WTC11 (cell line): ENCODE measurements around the gene SLC38A6. TPM values are rescaled to one million over a fixed set of nuclear protein-coding genes. Genes with fewer than 3 reads are reported as not detected.

ENCODE experiments used
- ATAC-seq: fragments of 200-7000 bp; cut with Tn5 transposase; 2 replicates; pipeline ENCODE4 v1.10.0; 2021; ENCODE audit warnings: mild to moderate bottlenecking, moderate library complexity
- CTCF ChIA-PET: fragments of 300-600 bp; sonication (Branson Sonifier 250); formaldehyde crosslinking; loops from one replicate; lab custom pipeline; 2021; ENCODE audit warnings: antibody characterized with exemption; lab: Charles Lee
- POLR2A ChIA-PET: fragments of 350-600 bp; sonication (Branson Sonifier 250); formaldehyde crosslinking; loops from one replicate; lab custom pipeline; 2021; ENCODE audit warnings: antibody characterized with exemption; lab: Charles Lee
- DNase-seq: peaks from one replicate; pipeline ENCODE4 v3.0.0; 2021; ENCODE audit warnings: low spot score
- H3K27ac Mint-ChIP-seq: 2 replicates; pipeline ENCODE4 v1.8.0; 2021; ENCODE audit warnings: mixed read lengths
- H3K27me3 Mint-ChIP-seq: 2 replicates; pipeline ENCODE4 v1.8.0; 2021; ENCODE audit warnings: low read depth, mild to moderate bottlenecking, moderate library complexity, mixed read lengths
- H3K36me3 Mint-ChIP-seq: 2 replicates; pipeline ENCODE4 v1.8.0; 2021; ENCODE audit warnings: mixed read lengths
- H3K4me1 Mint-ChIP-seq: 2 replicates; pipeline ENCODE4 v1.8.0; 2022; ENCODE audit warnings: mixed read lengths
- H3K4me3 Mint-ChIP-seq: 2 replicates; pipeline ENCODE4 v1.8.0; 2021; ENCODE audit warnings: mild to moderate bottlenecking, moderate library complexity, mixed read lengths
- H3K9me3 Mint-ChIP-seq: 2 replicates; pipeline ENCODE4 v1.8.0; 2021; ENCODE audit warnings: mixed read lengths
- CDX4 ChIP-seq: fragments of 250-450 bp; sonication (Bioruptor Pico); IDR thresholded peaks from 2 replicates; pipeline ENCODE4 v1.9.0; 2021; ENCODE audit warnings: moderate library complexity, mild to moderate bottlenecking, inconsistent platforms, borderline replicate concordance
- CREB1 ChIP-seq: sonication (generic); formaldehyde crosslinking; IDR thresholded peaks from 2 replicates; pipeline ENCODE4 v1.8.0; 2023; ENCODE audit warnings: mild to moderate bottlenecking, missing genetic modification reagents
- CREM ChIP-seq: sonication (generic); formaldehyde crosslinking; IDR thresholded peaks from 2 replicates; pipeline ENCODE4 v1.8.1; 2022; ENCODE audit warnings: mild to moderate bottlenecking, missing genetic modification reagents, moderate library complexity
- E2F5 ChIP-seq: sonication (generic); formaldehyde crosslinking; IDR thresholded peaks from 2 replicates; pipeline ENCODE4 v1.8.1; 2022; ENCODE audit warnings: mild to moderate bottlenecking, moderate library complexity, missing genetic modification reagents
- EMX1 ChIP-seq: fragments of 250-450 bp; sonication (Bioruptor Pico); IDR thresholded peaks from 2 replicates; pipeline ENCODE4 v1.8.0; 2021; ENCODE audit warnings: mild to moderate bottlenecking
- ERG ChIP-seq: fragments of 250-450 bp; sonication (Bioruptor Pico); IDR thresholded peaks from 2 replicates; pipeline ENCODE4 v1.8.0; 2021; ENCODE audit warnings: mild to moderate bottlenecking
- FOXK1 ChIP-seq: sonication (generic); formaldehyde crosslinking; IDR thresholded peaks from 2 replicates; pipeline ENCODE4 v1.8.0; 2022; ENCODE audit warnings: mild to moderate bottlenecking, moderate library complexity, missing genetic modification reagents
- FOXP1 ChIP-seq: sonication (generic); formaldehyde crosslinking; IDR thresholded peaks from 2 replicates; pipeline ENCODE4 v1.8.0; 2022; ENCODE audit warnings: missing genetic modification reagents, mild to moderate bottlenecking, moderate library complexity, borderline replicate concordance
- GRHL2 ChIP-seq: fragments of 250-450 bp; sonication (Bioruptor Pico); IDR thresholded peaks from 2 replicates; pipeline ENCODE4 v1.8.0; 2022; ENCODE audit warnings: mild to moderate bottlenecking, moderate library complexity; ENCODE audit not compliant: insufficient replicate concordance, severe bottlenecking
- IRF1 ChIP-seq: sonication (generic); formaldehyde crosslinking; IDR thresholded peaks from 2 replicates; pipeline ENCODE4 v1.8.0; 2023; ENCODE audit warnings: missing genetic modification reagents
- IRF2 ChIP-seq: sonication (generic); formaldehyde crosslinking; IDR thresholded peaks from 2 replicates; pipeline ENCODE4 v1.8.0; 2022; ENCODE audit warnings: low read depth, missing genetic modification reagents, borderline replicate concordance
- JUN ChIP-seq: sonication (generic); formaldehyde crosslinking; IDR thresholded peaks from 2 replicates; pipeline ENCODE4 v1.8.0; 2023; ENCODE audit warnings: mild to moderate bottlenecking, missing genetic modification reagents
- MXD4 ChIP-seq: fragments of 250-450 bp; sonication (Bioruptor Pico); IDR thresholded peaks from 2 replicates; pipeline ENCODE4 v1.8.0; 2021; ENCODE audit warnings: mild to moderate bottlenecking, moderate library complexity, borderline replicate concordance
- SMAD4 ChIP-seq: sonication (generic); formaldehyde crosslinking; IDR thresholded peaks from 2 replicates; pipeline ENCODE4 v1.8.0; 2022; ENCODE audit warnings: mild to moderate bottlenecking, missing genetic modification reagents
- SOX15 ChIP-seq: fragments of 250-450 bp; sonication (Bioruptor Pico); IDR thresholded peaks from 2 replicates; pipeline ENCODE4 v1.9.0; 2021; ENCODE audit warnings: mild to moderate bottlenecking
- SP1 ChIP-seq: sonication (generic); formaldehyde crosslinking; conservative IDR thresholded peaks from 2 replicates; pipeline ENCODE4 v1.8.1; 2022; ENCODE audit warnings: missing genetic modification reagents
- TEAD4 ChIP-seq: sonication (generic); formaldehyde crosslinking; IDR thresholded peaks from 2 replicates; pipeline ENCODE4 v1.8.0; 2022; ENCODE audit warnings: mild to moderate bottlenecking, missing genetic modification reagents
- TP53 ChIP-seq: sonication (generic); formaldehyde crosslinking; IDR thresholded peaks from 2 replicates; pipeline ENCODE4 v1.8.1; 2023; ENCODE audit warnings: mild to moderate bottlenecking, missing genetic modification reagents
- ZNF671 ChIP-seq: fragments of 250-450 bp; sonication (Bioruptor Pico); IDR thresholded peaks from 2 replicates; pipeline ENCODE4 v1.8.0; 2021; ENCODE audit warnings: mild to moderate bottlenecking
- total RNA-seq: library from RNA; stranded (reverse); gene quantifications from 3 replicates; pipeline ENCODE4 v1.2.3, GENCODE V29; 2021
- TF ChIP-seq, protein P1 (sequence below): sonication (generic); formaldehyde crosslinking; IDR thresholded peaks from 2 replicates; pipeline ENCODE4 v1.8.1; 2023; ENCODE audit warnings: mild to moderate bottlenecking, missing genetic modification reagents, borderline replicate concordance
- TF ChIP-seq, protein P2 (sequence below): sonication (generic); formaldehyde crosslinking; IDR thresholded peaks from 2 replicates; pipeline ENCODE4 v1.8.1; 2022; ENCODE audit warnings: low read depth, missing genetic modification reagents, borderline replicate concordance
- TF ChIP-seq, protein P3 (sequence below): sonication (generic); formaldehyde crosslinking; IDR thresholded peaks from 2 replicates; pipeline ENCODE4 v1.8.0; 2022; ENCODE audit warnings: mild to moderate bottlenecking, missing genetic modification reagents
- TF ChIP-seq, protein P4 (sequence below): fragments of 250-450 bp; sonication (Bioruptor Pico); IDR thresholded peaks from 2 replicates; pipeline ENCODE4 v2.1.2; 2022; ENCODE audit warnings: mild to moderate bottlenecking, moderate library complexity
- TF ChIP-seq, protein P5 (sequence below): sonication (generic); formaldehyde crosslinking; IDR thresholded peaks from 2 replicates; pipeline ENCODE4 v1.8.1; 2023; ENCODE audit warnings: mild to moderate bottlenecking, missing genetic modification reagents, moderate library complexity

SLC38A6 gene
- total RNA-seq, 1 experiment from 2014 or later = 8.7 TPM

DNA sequence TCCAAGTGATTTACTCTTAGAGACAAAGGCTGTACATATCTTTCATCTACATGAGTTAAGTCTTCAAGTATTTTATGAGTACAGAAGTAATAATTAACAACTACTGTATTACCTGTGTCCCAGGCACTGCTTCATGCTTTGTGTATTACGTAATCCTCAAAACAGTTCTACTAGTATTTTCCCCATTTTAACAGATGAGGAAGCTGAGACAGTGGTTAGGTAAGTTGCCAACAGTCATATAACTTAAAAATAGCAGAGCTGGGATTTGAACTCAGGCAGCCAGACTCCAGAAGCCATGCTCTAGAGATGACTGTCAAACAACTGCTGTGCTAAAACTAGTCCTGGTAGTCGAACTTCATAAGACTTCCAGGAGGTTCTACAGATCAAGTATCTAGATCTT lies 10.9 kb upstream of the SLC38A6 start:
- CTCF ChIA-PET = no interaction called here
- POLR2A ChIA-PET = no interaction called here
- no peaks in the 10 kb centered on the region for H3K9me3 Mint-ChIP-seq
- H3K27ac Mint-ChIP-seq = no peak overlapping the region
- no peaks in the 10 kb centered on the region for H3K27me3 Mint-ChIP-seq
- peaks cover 7% of the 10 kb centered on the region; the same call in 1 of the 2 replicates for H3K36me3 Mint-ChIP-seq
- H3K4me3 Mint-ChIP-seq = no peak overlapping the region
- no peaks in the 10 kb centered on the region for H3K4me1 Mint-ChIP-seq
- DNase-seq (no peak), ATAC-seq (no peak)
- no peak for TF ChIP-seq JUN (CRISPR knock-in tag)
- TF ChIP-seq ERG = no peak
- no peak for TF ChIP-seq MXD4 (CRISPR knock-in tag)
- no peak for TF ChIP-seq E2F5 (CRISPR knock-in tag)
- TF ChIP-seq EMX1 = no peak
- TF ChIP-seq, protein P1, sequence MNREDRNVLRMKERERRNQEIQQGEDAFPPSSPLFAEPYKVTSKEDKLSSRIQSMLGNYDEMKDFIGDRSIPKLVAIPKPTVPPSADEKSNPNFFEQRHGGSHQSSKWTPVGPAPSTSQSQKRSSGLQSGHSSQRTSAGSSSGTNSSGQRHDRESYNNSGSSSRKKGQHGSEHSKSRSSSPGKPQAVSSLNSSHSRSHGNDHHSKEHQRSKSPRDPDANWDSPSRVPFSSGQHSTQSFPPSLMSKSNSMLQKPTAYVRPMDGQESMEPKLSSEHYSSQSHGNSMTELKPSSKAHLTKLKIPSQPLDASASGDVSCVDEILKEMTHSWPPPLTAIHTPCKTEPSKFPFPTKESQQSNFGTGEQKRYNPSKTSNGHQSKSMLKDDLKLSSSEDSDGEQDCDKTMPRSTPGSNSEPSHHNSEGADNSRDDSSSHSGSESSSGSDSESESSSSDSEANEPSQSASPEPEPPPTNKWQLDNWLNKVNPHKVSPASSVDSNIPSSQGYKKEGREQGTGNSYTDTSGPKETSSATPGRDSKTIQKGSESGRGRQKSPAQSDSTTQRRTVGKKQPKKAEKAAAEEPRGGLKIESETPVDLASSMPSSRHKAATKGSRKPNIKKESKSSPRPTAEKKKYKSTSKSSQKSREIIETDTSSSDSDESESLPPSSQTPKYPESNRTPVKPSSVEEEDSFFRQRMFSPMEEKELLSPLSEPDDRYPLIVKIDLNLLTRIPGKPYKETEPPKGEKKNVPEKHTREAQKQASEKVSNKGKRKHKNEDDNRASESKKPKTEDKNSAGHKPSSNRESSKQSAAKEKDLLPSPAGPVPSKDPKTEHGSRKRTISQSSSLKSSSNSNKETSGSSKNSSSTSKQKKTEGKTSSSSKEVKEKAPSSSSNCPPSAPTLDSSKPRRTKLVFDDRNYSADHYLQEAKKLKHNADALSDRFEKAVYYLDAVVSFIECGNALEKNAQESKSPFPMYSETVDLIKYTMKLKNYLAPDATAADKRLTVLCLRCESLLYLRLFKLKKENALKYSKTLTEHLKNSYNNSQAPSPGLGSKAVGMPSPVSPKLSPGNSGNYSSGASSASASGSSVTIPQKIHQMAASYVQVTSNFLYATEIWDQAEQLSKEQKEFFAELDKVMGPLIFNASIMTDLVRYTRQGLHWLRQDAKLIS (CRISPR knock-in tag) = no peak
- TF ChIP-seq FOXP1 (CRISPR knock-in tag) = no peak
- TF ChIP-seq, protein P2, sequence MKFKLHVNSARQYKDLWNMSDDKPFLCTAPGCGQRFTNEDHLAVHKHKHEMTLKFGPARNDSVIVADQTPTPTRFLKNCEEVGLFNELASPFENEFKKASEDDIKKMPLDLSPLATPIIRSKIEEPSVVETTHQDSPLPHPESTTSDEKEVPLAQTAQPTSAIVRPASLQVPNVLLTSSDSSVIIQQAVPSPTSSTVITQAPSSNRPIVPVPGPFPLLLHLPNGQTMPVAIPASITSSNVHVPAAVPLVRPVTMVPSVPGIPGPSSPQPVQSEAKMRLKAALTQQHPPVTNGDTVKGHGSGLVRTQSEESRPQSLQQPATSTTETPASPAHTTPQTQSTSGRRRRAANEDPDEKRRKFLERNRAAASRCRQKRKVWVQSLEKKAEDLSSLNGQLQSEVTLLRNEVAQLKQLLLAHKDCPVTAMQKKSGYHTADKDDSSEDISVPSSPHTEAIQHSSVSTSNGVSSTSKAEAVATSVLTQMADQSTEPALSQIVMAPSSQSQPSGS (CRISPR knock-in tag) = no peak
- TF ChIP-seq CREM (CRISPR knock-in tag) = no peak
- no peak for TF ChIP-seq IRF1 (CRISPR knock-in tag)
- no peak for TF ChIP-seq ZNF671 (CRISPR knock-in tag)
- TF ChIP-seq SOX15 = no peak
- no peak for TF ChIP-seq GRHL2
- no peak for TF ChIP-seq TP53 (CRISPR knock-in tag)
- TF ChIP-seq, protein P3, sequence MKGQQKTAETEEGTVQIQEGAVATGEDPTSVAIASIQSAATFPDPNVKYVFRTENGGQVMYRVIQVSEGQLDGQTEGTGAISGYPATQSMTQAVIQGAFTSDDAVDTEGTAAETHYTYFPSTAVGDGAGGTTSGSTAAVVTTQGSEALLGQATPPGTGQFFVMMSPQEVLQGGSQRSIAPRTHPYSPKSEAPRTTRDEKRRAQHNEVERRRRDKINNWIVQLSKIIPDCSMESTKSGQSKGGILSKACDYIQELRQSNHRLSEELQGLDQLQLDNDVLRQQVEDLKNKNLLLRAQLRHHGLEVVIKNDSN (CRISPR knock-in tag) = no peak

- Mint-ChIP-seq H3K27ac (no peak overlapping the region), H3K4me3 (no peak overlapping the region), H3K27me3 (no peaks in the 10 kb centered on the region), H3K36me3 (peaks cover 14% of the 10 kb centered on the region; the same call in 1 of the 2 replicates), H3K9me3 (no peaks in the 10 kb centered on the region), H3K4me1 (no peaks in the 10 kb centered on the region)
- ChIA-PET POLR2A (no interaction called here), CTCF (no interaction called here)
- ATAC-seq (no peak), DNase-seq (no peak)
- TF ChIP-seq JUN (CRISPR knock-in tag) = no peak
- TF ChIP-seq TEAD4 = no peak
- TF ChIP-seq FOXK1 = no peak
- no peak for TF ChIP-seq SOX15
- TF ChIP-seq, protein P4, sequence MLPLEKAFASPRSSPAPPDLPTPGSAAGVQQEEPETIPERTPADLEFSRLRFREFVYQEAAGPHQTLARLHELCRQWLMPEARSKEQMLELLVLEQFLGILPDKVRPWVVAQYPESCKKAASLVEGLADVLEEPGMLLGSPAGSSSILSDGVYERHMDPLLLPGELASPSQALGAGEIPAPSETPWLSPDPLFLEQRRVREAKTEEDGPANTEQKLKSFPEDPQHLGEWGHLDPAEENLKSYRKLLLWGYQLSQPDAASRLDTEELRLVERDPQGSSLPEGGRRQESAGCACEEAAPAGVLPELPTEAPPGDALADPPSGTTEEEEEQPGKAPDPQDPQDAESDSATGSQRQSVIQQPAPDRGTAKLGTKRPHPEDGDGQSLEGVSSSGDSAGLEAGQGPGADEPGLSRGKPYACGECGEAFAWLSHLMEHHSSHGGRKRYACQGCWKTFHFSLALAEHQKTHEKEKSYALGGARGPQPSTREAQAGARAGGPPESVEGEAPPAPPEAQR (CRISPR knock-in tag) = no peak
- TF ChIP-seq IRF2 = no peak
- TF ChIP-seq SMAD4 (CRISPR knock-in tag) = no peak
- TF ChIP-seq, protein P3 (CRISPR knock-in tag) = no peak
- no peak for TF ChIP-seq CDX4
- TF ChIP-seq, protein P5, sequence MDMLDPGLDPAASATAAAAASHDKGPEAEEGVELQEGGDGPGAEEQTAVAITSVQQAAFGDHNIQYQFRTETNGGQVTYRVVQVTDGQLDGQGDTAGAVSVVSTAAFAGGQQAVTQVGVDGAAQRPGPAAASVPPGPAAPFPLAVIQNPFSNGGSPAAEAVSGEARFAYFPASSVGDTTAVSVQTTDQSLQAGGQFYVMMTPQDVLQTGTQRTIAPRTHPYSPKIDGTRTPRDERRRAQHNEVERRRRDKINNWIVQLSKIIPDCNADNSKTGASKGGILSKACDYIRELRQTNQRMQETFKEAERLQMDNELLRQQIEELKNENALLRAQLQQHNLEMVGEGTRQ (CRISPR knock-in tag) = no peak
- TF ChIP-seq SP1 (CRISPR knock-in tag) = no peak
- TF ChIP-seq CREB1 (CRISPR knock-in tag) = no peak
These were observed 9.8 kb upstream of the SLC38A6 start for GRCh38 chr14:60971271-60971670.
